ENCODE measurements around the gene HS6ST1. TPM values are rescaled to one million over a fixed set of nuclear protein-coding genes. Genes with fewer than 3 reads are reported as not detected.

HS6ST1 gene
- total and polyA plus RNA-seq, 3 donors from 2014 or later, result 58.7 to 203 (median 143) TPM

GRCh38 chr2:128234613-128235012, 84.1 kb downstream of the HS6ST1 start:
- 84% methylated on average over 5 of the region's 5 CpGs for WGBS, 2 donors
- no peak for TF ChIP-seq POLR2A (IDR thresholded peaks at IDR 0.05)
- no peak for TF ChIP-seq CTCF (IDR thresholded peaks at IDR 0.05)
- DNase-seq, result no peak
- Histone ChIP-seq H3K4me1 (no peaks in the 10 kb centered on the region), H3K27ac (no peak overlapping the region), H3K4me3 (no peak overlapping the region), H3K9me3 (no peaks in the 10 kb centered on the region), H3K27me3 (no peaks in the 10 kb centered on the region), H3K36me3 (ENCODE audit: low read depth, missing control alignments) (no peaks in the 10 kb centered on the region)
- intact Hi-C loops (cut with DNase I; ENCODE audit: low total_unique reads), result no loop called here

GRCh38 chr2:128233790-128234395, 84.8 kb downstream of the HS6ST1 start:
- 45% methylated on average over 11 of the region's 11 CpGs for WGBS, 2 donors

GRCh38 chr2:128232965-128233789, 85.5 kb downstream of the HS6ST1 start:
- intact Hi-C loops (cut with DNase I; ENCODE audit: low total_unique reads), result no loop called here
- WGBS, 2 donors, result 0% methylated on average over 60 of the region's 84 CpGs; no CpG with 5 or more reads in 1 of the 2 donors
- TF ChIP-seq POLR2A (IDR thresholded peaks at IDR 0.05) (no peak), CTCF (IDR thresholded peaks at IDR 0.05) (peak; percentile 77 to 84 (median 77))

More at GRCh38 chr2:128233790-128234395, 84.8 kb downstream of the HS6ST1 start:
- TF ChIP-seq CTCF (IDR thresholded peaks at IDR 0.05) (no peak), POLR2A (IDR thresholded peaks at IDR 0.05) (no peak)
- DNase-seq, result no peak
- Histone ChIP-seq H3K4me3 (peak overlapping the region; percentile 67 to 70), H3K4me1 (no peaks in the 10 kb centered on the region), H3K27ac (no peak overlapping the region), H3K27me3 (no peaks in the 10 kb centered on the region), H3K36me3 (ENCODE audit: low read depth, missing control alignments) (no peaks in the 10 kb centered on the region), H3K9me3 (no peaks in the 10 kb centered on the region)
- intact Hi-C loops (cut with DNase I; ENCODE audit: low total_unique reads), result no loop called here

GRCh38 chr2:128228894-128229293, 89.8 kb downstream of the HS6ST1 start:
- no peaks in the 10 kb centered on the region for H3K4me1 ChIP-seq

More at GRCh38 chr2:128232965-128233789, 85.5 kb downstream of the HS6ST1 start:
- no peaks in the 10 kb centered on the region for H3K36me3 ChIP-seq (ENCODE audit: low read depth, missing control alignments)
- peak overlapping the region; percentile 6 to 78 for H3K27ac ChIP-seq
- no peaks in the 10 kb centered on the region for H3K27me3 ChIP-seq
- H3K4me1 ChIP-seq, result no peaks in the 10 kb centered on the region
- DNase-seq, result peak; percentile 89
- peak overlapping the region; percentile 67 to 70 for H3K4me3 ChIP-seq
- H3K9me3 ChIP-seq, result no peaks in the 10 kb centered on the region

More at GRCh38 chr2:128228894-128229293, 89.8 kb downstream of the HS6ST1 start:
- TF ChIP-seq POLR2A (IDR thresholded peaks at IDR 0.05) (no peak), CTCF (IDR thresholded peaks at IDR 0.05) (no peak)
- intact Hi-C loops (cut with DNase I; ENCODE audit: low total_unique reads), result no loop called here
- no peaks in the 10 kb centered on the region for H3K27me3 ChIP-seq
- H3K36me3 ChIP-seq (ENCODE audit: low read depth, missing control alignments), result no peaks in the 10 kb centered on the region
- DNase-seq, result no peak
- no peaks in the 10 kb centered on the region for H3K9me3 ChIP-seq
- no peak overlapping the region for H3K4me3 ChIP-seq
- H3K27ac ChIP-seq, result no peak overlapping the region

Data from testis (tissue), 3 donors.